Hematopoietic multipotent progenitor cell treated with erythropoietin and hydrocortisone succinate and interleukin-3 and kit ligand, for 15 days (in vitro differentiated cells): ENCODE results near the gene OR10C1.
"Not testable (repeated sequence)": the region's sequence is repeated elsewhere in the genome, so short reads cannot be mapped to it uniquely, and the experiment has no call there.

Source experiments
- DNase-seq: peaks from one replicate; pipeline ENCODE4 v3.0.0-alpha.2; 2015; ENCODE audit warnings: low spot score

Gene OR10C1, protein sequence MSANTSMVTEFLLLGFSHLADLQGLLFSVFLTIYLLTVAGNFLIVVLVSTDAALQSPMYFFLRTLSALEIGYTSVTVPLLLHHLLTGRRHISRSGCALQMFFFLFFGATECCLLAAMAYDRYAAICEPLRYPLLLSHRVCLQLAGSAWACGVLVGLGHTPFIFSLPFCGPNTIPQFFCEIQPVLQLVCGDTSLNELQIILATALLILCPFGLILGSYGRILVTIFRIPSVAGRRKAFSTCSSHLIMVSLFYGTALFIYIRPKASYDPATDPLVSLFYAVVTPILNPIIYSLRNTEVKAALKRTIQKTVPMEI

DNA sequence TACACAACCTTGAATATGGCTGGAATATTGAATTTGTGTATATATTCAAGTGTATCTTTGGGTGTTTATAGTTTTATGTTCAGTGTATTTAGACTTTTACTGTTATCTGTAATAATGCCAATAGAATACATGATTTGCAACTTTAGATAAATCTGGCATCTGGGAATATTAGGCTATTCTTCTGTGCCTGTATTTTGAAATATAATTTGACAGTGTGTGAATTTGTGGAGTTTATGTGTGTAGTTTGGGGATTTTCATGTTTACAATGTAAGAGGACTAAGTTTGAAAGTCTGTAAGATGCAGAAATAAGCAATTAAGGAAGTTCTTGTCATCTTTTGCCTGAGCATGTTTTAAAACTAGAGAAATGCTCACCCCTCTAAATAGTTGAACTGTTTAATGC, at the start of gene OR10C1:
TSS of gene OR10C1 (plus strand) at position 301 of the 400 bp plus-strand sequence. CDS start 710 bp downstream, outside the sequence.
- no peak for DNase-seq

DNA sequence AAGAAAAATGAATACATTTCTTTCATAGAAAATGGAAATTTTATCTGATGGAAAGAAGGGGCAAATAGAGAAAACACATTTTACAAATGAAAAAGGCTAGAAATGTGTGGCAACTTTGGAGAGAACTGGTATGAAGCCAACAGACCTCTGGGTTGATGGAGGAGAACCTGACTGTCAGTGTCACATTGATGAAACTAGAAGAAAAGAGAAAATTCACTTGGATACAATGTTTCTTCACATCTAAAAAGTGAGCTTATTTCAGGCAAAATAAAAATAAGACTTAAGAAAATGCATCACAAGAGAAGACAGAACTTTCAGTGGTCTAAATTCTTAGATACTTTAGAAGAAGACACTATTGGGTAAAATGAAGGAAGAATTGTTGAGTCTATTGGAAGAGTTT, 43.8 kb upstream of the OR10C1 start, which contains the start of gene OR12D2:
TSS of gene OR12D2 (plus strand) at position 301 of the 400 bp plus-strand sequence. CDS start 1,069 bp downstream, outside the sequence.
- DNase-seq, result no peak

DNA sequence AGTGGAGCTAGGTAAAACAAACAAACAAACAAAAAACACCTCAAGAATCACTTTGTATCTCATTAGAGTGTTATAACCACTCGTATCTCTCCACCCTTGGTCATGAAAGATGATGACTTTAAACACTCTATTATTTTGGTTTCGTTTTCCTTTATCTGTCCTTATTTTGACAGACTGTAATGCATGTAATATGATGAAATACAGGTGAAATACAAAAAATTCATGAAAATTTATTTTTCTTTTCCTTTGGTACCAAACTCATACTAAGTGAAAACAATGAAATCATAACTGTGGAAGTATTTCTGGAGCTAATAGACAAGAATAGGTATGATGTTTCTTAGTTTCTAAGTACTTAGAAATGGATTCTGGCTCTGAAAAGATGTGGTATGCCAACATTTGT, 39.6 kb upstream of the OR10C1 start:
- no peak for DNase-seq

DNA sequence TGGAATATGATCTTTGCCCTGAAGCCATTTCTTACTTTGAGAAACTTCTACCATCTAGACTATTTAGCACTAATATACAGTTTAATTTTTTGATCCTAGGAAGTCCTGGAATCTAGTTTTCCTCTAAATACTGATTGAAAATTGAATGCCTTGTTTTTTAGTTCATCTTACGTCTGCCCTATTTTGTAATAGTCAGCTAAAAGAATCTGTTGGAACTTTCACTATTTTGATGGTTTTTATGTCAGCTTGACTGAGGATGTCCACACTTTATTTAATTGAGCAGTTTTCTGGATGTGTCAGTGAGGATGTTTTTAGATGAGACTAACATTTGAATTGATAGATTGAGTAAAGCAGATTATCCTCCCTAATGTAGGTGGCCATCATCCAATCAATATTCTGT, 35.3 kb upstream of the OR10C1 start:
- DNase-seq, result no peak

DNA sequence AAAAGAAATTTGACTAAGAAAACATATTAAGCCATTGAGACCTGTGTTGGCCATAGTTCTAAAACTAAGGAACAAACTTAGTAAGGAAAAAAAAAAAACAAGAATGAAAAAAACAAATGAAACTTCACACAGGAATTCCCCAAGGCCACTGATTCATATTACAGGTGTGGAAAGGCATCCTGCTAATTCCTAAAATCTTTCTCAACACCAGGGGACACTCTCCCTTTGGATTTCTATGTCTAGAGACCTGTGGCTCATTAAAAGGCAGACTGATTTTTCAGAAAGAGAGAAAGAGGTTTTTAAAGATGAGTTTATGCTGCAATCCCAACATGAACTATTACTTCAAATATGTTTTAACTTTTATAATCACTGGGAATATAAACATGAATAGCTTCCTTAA, 24.5 kb upstream of the OR10C1 start, which contains the start of gene OR12D1:
TSS of gene OR12D1 (plus strand) at position 341 of the 400 bp plus-strand sequence.
- DNase-seq, result no peak

DNA sequence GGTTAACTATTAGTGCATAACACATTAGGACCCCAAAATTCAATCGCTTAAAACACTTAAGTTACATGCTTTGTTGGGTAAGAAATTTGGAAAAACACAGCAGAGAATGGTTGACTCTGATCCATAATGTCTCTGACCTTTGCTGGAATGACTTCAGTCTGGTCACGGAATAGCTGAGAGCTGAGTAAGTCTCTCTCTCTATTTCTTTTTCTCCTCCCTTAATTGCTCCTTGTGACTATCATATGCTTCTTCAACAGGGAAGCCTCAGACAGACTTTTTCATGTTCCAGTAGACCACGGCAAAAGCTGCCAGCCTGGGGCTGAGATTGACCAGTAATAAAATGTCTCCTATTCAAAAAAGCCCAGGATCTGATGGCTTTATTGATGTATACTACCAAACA, 19.6 kb upstream of the OR10C1 start:
- DNase-seq, result no peak

DNA sequence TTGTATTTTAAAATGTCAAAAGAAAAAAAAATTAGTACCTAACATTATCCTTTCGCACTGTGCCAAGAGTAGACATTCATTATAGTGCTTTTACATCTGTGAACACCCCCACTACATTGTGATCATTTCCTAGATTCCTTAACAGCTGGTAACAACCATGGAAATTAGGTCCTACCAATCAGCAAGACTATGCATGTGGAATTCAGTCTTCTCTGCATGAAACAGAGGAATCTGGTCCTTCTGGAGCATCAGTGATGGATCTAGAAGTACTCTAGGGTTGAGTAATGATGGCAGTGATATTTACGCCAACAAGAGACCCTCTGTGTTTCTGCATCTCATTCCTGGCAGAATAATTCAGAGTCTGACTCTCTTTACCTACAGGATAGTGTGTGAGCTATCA, 14.9 kb upstream of the OR10C1 start:
- DNase-seq, result no peak

DNA sequence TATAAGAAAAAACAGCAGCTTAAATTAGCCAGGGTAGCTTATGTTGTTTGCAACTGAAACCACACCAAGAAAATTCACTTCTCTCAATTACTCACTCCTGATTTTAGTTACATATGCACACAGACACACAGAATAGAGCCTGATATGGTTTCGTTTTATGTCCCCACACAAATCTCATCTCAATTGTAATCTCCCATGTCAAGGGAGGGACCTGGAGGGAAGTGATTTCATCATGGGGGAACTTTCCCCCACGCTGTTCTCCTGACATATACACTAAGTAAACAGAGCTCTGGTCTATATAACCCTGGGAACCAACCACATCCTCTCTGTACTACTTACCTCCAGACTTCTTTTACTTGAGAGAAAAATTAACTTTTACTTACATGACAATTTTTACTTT, 14.5 kb upstream of the OR10C1 start:
- DNase-seq, result no peak

DNA sequence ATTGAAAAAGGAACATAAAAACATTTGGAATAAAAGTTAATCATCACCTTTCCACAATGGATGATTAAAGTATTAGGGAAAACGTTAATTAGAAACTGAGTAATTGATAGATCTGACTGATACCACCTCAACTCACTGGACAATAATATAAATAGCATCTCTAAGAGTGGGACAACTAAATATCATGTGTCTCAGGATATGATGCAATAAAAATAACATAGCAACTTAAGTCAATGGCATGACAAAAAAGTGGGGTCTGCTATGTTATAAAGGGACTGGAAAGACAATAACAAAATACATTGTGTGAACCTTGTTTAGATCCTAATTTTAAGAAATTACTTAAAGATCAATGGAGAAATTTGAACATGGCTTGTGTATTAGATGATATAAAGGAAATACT, 14.0 kb upstream of the OR10C1 start:
- no peak for DNase-seq

DNA sequence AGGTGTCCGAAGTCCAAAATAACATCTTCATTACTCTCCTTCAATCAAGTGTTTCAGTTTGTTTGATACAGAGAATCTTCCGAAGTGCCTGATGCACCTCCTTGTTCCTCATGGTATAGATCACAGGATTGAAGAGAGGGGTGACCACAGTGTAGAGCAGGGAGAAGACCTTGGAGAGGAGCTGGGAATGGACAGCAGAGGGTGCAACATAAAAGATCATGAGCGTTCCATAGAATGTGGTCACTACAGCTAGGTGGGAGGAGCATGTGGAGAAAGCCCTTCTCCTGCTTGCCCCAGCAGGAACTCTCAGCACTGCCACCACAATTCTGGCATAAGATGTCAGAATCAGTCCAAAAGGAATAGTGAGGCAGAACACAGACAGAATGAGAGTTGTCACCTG, 12.5 kb upstream of the OR10C1 start:
- no peak for DNase-seq

DNA sequence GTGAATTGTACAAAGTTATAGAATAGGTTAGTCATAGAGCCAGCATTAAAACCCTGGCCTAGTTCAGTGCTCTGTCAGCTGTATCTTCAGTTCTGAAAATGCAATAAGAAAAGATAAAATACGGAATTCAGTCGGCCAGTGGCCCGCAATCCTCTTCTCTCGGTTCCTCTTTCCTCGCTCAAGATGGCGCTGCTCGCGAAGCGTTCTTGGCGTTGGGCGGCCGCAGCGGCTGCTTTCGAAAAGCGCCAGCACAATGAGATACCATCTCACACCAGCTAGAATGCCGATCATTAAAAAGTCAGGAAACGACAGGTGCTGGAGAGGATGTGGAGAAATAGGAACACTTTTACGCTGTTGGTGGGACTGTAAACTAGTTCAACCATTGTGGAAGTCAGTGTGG, 2.4 kb upstream of the OR10C1 start:
- not testable (repeated sequence) for DNase-seq

DNA sequence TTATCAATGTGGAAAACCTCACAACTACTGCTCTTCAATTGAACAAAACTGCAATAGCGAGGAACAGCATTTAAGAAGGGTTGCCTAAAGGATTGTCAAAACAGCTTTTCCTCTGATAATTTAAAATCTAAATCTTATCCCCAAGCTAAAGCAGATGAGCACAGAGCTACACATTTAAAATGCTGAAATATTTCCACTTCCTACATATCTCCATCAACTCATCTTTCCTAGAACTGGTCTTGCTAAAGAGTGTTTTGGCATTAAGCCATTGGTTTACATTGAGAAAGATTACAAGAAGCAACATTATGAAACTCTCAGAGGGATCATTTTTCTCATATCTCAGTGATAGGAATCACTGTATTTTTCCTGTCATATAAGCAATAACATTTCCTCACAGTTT, 3.6 kb downstream of the OR10C1 start:
- no peak for DNase-seq

DNA sequence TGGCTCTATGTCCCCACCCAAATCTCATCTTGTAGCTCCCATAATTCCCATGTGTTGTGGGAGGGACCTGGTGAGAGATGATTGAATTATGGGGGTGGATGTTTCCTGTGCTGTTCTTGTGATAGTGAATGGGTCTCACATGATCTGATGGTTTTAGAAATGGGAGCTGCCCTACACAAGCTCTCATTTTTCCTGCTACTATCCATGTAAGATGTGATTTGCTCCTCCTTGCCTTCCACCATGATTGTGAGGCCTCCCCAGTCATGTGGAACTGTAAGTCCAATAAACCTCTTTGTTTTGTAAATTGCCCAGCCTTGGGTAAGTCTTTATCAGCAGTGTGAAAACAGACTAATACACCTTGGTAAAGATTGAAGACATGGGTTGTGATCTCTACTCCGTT, 4.9 kb downstream of the OR10C1 start:
- not testable (repeated sequence) for DNase-seq

DNA sequence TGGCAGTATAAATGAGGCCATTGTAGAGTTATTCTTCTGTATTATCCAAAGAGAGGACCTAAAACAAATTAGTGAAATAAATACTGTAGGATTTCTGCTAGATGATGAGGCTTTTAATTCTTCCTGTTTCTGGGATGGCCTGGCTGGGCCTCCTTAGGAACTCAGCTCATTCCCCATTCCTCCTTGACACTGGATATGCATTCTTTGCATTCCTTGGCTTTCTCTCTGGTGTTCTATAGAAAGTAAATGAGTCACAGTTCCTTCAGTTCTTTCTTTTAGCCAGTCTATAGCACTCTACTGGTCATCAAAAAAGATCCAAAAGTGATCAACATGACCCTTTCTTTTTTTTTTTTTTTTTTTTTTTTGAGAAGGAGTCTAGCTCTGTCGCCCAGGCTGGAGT, 8.6 kb downstream of the OR10C1 start:
- DNase-seq, result no peak

DNA sequence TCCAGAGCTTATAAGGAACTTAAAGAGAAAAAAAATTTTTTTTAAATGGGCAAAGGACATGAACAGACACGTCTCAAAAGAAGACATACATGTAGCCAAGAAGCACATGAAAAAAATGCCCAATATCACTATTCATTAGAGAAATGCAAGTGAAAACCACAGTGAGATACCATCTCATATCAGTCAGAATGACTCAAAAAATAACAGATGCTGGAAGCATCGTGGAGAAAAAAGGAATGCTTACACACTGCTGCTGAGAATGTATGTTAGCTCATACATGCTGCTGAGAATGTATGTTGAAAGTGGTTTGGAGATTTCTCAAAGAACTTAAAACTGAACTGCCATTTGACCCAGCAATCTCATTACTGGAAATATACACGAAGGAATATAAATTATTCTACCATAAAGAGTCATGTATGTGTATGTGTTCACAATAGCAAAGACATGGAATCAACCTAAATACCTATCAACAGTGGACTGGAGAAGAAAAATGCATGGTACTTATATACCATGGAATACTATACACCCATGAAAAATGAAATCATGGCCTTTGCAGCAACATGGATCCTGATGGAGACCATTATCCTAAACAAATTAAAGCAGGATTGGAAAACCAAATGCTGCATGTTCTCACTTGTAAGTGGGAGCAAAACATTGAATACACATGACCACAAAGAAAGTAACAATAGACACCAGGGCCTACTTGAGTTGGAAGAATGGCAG, 12.5 kb downstream of the OR10C1 start:
- DNase-seq, result no peak

DNA sequence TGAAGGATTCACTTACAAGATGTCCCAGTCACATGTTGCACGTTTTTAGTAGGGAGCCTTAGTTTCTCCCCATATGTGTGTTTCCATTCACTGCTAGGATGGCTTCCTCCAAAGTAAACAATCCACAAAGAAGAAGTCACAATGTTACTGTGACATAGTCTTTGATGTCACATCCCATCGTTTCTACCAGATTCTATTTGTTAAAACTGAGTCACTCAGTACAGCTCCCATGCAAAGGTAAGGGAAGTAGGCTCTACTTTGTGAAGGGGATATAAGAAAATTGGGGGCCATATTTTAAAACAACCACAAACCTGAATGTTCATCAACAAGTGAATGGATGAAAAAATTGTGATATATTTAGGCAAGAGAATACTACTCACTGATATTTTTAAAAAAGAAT, 17.9 kb downstream of the OR10C1 start, which contains the start of the genes OR11A1 and OR2H1:
TSS of gene OR11A1 (minus strand) at position 101 of the 400 bp plus-strand sequence. CDS start 29,430 bp downstream, outside the sequence.
TSS of gene OR2H1 (plus strand) at position 185 of the 400 bp plus-strand sequence. CDS start 4,615 bp downstream, outside the sequence.
- DNase-seq, result no peak

DNA sequence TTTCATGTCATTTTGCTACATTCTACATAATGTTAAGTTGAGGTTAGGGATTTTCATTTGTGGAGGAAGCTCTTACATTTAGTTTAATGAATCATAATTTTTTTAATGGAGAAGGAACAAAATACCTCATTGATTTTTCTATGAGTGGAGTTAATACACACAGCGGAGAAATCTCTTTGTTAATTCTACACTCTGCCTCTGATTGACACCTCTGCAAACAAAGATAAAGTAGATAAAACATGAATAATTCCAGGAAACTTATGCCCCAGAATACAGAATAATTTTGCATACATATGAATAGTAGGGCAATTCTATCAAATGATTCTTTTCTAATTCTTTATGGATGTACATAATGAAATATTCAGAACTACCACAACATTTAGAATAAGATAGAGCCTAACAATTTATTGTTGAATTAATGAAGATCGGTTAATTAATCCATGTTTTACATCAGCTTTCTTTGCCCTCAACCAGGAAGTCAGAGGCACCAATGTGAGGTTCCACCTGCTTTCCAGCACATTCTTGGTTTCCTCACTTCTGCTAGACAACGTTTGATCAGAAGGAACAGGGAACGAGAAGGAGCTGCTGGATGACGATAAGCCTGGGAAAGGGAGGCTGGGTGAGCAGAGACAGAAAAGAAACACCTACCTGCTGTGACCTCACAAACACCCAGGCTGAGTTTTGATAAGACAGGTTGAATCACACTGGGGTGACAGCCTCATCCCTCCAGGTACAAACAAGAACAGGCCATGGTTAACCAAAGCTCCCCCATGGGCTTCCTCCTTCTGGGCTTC, 22.1 kb downstream of the OR10C1 start:
- no peak for DNase-seq

DNA sequence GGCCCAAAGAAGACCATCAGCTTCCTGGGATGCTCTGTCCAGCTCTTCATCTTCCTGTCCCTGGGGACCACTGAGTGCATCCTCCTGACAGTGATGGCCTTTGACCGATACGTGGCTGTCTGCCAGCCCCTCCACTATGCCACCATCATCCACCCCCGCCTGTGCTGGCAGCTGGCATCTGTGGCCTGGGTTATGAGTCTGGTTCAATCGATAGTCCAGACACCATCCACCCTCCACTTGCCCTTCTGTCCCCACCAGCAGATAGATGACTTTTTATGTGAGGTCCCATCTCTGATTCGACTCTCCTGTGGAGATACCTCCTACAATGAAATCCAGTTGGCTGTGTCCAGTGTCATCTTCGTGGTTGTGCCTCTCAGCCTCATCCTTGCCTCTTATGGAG, 22.9 kb downstream of the OR10C1 start:
- no peak for DNase-seq

DNA sequence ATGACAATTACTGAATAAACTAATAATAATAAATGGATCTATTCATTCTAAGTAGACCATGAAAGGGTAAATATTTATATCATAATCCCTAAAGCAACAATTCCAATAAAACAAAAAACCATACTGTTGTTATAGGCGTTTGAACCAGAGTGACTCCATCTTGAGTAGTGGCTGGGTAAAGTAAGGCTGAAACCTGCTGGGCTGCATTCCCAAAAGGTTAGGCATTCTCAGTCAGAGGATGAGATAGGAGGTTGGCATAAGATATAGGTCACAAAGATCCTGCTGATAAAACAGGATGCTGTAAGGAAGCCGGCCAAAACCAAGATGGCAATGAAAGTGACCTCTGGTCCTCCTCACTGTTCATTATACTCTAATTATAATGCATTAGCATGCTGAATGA, 26.2 kb downstream of the OR10C1 start:
- DNase-seq, result no peak

DNA sequence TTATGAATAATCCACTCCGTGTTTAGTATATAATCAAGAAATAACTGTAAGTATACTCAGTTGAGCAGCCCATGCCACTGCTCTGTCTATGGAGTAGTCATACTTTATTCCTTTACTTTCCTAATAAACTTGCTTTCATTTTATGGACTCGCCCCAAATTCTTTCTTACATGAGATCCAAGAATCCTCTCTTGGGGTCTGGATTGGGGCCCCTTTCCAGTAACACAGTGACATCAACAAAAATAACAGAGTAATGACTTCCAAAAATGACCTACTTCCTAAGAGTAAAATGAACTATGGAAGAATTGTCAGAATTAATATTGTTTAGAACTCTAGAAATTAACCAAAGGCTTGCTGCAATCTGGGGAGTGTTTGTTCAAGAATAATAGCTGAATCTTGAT, 26.7 kb downstream of the OR10C1 start:
- no peak for DNase-seq

DNA sequence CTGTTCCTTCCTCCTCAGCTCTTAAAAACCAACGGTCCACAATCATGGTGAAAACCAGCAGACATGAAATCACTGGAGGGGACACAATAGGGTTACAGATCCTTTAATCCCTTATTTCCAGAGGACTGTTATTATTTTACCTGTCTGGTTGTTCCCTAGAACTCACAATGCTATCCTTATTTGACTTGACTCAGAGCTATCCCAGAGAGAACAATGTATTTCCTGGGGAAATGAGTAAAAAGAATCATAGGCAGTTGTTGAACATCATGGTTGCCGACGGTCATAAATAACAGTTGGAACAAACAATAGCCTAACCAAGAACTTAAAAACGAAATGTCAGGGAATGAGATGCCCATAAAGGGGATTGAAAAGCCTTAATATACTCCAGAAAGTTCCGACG, 27.1 kb downstream of the OR10C1 start:
- no peak for DNase-seq

DNA sequence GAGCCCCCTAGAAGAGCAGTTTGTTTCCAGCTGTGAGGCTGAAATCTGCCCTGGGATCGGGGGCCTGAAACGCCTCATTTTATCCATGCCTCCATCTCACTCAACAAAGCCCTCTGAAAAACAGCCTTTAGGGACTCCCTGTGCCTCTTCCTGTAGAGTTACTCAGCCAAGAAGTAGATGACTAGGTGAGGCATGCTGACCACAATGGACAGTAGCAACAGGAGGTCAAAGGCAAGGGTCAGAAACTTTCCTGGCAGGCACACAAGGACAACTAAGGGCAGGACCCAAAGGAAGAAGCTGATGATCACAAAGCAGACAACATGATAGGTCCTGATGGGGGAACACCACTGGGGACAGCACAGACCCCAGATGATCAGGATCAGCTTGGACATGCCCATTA, 35.9 kb downstream of the OR10C1 start:
- DNase-seq, result no peak
